GM12892 (cell line): Measurements from ENCODE around the gene MARCO.

Source experiments
- POLR2A ChIP-seq: IDR thresholded peaks from 2 replicates; pipeline ENCODE4 v1.6.1; 2011; ENCODE audit warnings: low read depth, low read length, control low read depth
- POLR2AphosphoS5 ChIP-seq: IDR thresholded peaks from 2 replicates; pipeline ENCODE4 v1.6.1; 2011; ENCODE audit warnings: low read depth, low read length, control low read depth

GRCh38 chr2:118903551-118904479 is 38.2 kb upstream of the MARCO start:
- no peak for TF ChIP-seq POLR2A
- TF ChIP-seq POLR2AphosphoS5 = no peak
